ENCODE measurements around the gene RPL39.

RPL39 gene

GRCh38 chrX:119760026-119760877 is 31.2 kb downstream of the RPL39 start:
- no peak for DNase-seq (ENCODE audit: low read depth)
- peak overlapping the region; percentile 64 for H3K4me3 ChIP-seq (ENCODE audit: low read depth, low read length)
- TF ChIP-seq CTCF (IDR thresholded peaks at IDR 0.05; ENCODE audit: low read depth, low read length, missing control alignments), result no peak

- DNase-seq (ENCODE audit: low read depth), result no peak
- no peak for TF ChIP-seq CTCF (IDR thresholded peaks at IDR 0.05; ENCODE audit: low read depth, low read length, missing control alignments)
- peak overlapping the region; percentile 64 for H3K4me3 ChIP-seq (ENCODE audit: low read depth, low read length)
Observed at GRCh38 chrX:119759248-119759766, 32.1 kb downstream of the RPL39 start.

- no peak for DNase-seq (ENCODE audit: low read depth)
- TF ChIP-seq CTCF (IDR thresholded peaks at IDR 0.05; ENCODE audit: low read depth, low read length, missing control alignments), result peak; percentile 19
- H3K4me3 ChIP-seq (ENCODE audit: low read depth, low read length), result peak overlapping the region; percentile 64
Observed at GRCh38 chrX:119758731-119759247, 32.6 kb downstream of the RPL39 start.

- TF ChIP-seq CTCF (IDR thresholded peaks at IDR 0.05; ENCODE audit: low read depth, low read length, missing control alignments), result no peak
- no peak for DNase-seq (ENCODE audit: low read depth)
- peak within 1 kb of the TSS; percentile 64 for H3K4me3 ChIP-seq (ENCODE audit: low read depth, low read length)
Observed at GRCh38 chrX:119757979-119758730, 33.3 kb downstream of the RPL39 start, which contains the start of gene SOWAHD. Gene SOWAHD (plus strand): TSS chrX:119758588. CDS start chrX:119758668, 80 bp downstream.

- TF ChIP-seq CTCF (IDR thresholded peaks at IDR 0.05; ENCODE audit: low read depth, low read length, missing control alignments), result no peak
- peak overlapping the region; percentile 64 for H3K4me3 ChIP-seq (ENCODE audit: low read depth, low read length)
Observed at GRCh38 chrX:119757646-119757978, 33.8 kb downstream of the RPL39 start.

GRCh38 chrX:119756926-119757635 is 34.3 kb downstream of the RPL39 start:
- no peak for TF ChIP-seq CTCF (IDR thresholded peaks at IDR 0.05; ENCODE audit: low read depth, low read length, missing control alignments)

More at GRCh38 chrX:119757646-119757978, 33.8 kb downstream of the RPL39 start:
- no peak for DNase-seq (ENCODE audit: low read depth)

More at GRCh38 chrX:119756926-119757635, 34.3 kb downstream of the RPL39 start:
- peak overlapping the region; percentile 3 for H3K4me3 ChIP-seq (ENCODE audit: low read depth, low read length)
- no peak for DNase-seq (ENCODE audit: low read depth)
